ENCODE results near the gene SLC29A4.
"Not testable (repeated sequence)": the region's sequence is repeated elsewhere in the genome, so short reads cannot be mapped to it uniquely, and the experiment has no call there.

The SLC29A4 gene

DNA sequence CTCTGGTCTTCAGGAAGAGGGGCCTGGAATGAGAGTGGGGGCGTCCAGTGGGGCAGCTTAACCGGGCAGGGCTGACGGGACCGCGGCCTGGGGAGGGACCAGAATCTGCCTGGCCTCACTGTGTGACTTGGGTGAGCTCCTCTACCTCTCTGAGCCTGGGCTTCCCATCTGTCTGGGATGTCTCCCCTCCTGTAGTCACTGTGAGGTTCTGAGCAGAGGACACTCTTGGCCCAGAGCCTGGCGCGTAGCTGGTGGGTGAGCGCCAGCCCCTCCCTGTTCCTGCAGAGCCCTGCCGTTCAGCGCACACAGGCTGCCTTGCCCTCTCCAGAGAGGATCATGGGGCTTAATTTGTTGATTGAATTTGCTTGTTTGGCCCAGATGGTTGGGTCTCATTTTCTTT lies 7.2 kb upstream of the SLC29A4 start:
- DNase-seq = peak; percentile 79

DNA sequence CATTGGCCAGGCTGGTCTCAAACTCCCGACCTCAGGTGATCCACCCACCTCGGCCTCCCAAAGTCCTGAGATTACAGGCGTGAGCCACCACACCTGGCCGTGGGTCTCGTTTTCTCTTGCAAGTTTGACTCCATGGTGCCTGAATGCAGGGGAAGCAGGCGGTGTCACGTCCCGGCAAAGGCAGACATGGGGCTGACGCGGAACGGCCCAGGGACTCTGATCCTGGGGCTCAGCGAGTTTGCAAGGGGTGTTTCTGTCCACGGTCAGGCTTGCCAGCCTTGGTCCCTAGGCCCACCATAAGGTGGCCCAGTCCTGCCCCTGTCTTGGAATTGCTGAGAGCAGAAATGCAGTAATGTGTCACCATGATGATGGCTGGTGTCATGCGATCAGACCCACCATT lies 6.6 kb upstream of the SLC29A4 start:
- DNase-seq = not testable (repeated sequence)

DNA sequence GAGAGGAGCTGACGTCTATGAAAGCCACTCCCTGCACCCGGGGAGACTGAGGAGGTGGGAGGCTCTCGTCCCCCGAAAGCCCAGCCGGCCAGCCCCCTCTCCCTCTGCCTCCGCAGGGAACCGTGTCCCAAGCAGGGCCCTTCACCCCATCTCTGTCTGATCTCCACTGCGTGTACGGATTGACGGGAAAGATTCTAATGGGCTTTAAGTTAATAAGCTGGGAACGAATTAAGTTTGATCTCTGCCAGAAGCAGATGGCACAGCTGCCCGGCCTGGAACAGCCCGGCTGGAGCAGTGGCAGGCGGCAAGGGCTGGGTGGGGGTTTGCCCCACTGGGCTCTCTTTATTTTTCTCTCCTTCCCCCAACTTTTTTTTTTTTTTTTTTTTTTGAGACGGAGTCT lies 6.1 kb upstream of the SLC29A4 start:
- no peak for DNase-seq

DNA sequence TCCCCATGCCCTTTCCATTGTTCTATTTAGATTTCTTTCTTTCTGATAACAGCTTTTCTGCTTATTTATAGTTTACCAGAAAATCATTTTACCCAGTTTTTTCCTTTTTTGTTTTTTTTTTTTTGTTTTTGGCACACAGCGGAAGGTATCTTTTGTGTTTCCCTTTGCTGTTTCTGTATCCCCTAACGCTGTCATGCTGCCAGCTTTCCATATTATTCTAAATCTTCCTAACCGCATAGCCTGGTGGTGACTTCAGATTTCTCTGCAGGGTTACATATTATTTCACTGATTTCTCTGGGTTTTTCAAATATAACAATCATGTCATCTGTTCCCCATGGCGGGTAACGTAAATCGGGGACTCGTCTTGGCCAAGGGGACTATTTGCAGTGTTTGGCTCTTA lies 4.0 kb upstream of the SLC29A4 start:
- no peak for DNase-seq

DNA sequence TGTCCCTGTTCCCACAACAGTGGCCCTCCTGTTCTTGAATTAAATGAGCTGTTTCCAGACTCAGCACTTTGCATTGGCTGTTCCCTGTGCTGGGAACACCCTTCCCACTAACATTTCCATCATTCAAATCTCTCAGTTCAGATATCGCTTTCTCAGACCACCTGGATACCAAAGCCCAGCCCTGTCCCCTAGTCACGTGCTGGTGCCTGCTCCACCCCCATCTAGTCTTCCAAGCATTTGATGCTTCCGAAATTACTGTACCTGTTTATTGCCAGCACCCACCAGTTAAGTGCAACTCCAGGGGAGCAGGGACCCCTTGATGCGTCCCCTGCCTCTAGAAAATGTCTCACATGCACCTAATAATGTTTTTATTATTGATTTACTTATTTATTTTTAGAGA lies 3.0 kb upstream of the SLC29A4 start:
- DNase-seq = no peak

DNA sequence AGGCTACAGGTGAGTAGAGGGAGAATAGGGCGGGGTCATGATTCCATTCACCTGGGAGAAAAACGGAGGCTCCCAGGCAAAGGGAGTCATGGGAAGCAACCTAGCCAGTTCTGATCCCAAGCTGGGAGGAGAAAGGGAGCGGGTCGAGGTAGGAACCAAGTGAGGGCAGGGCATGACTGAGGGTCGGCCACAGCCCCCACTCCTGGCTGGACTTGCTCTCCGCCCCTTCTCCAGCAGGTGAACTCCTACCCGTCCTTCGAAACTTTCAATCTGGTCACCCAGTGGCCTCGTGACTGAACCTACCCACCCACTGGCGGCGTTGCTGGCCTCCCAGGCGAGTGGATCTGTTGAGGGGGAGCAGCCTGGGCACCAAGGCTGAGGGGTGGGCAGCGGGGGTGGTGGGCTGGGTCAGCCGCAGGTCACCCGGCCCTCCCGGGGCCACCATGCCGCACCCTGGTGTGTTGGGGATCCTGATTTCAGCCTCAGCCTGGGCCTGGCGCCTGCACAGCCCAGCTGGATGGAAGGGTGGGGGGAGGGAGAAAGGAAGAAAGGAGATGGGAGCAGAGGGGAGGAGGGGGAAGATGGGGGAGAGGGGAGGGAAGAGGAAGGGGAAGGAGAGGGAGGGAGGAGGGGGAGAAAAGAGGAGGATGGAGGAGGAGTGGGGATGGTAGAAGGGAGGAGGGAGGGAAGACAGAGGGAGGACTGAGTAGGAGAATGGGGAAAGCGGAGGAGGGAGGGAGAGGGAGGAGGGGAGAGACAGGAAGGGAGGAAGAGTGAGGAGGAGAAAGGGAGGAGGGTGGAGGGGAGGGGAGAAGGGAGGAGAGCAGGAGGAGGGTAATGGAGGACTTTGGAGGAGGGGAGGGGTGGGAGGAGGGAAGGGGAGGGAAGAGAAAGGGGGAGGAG lies 894 bp upstream of the SLC29A4 start:
- not testable (repeated sequence) for DNase-seq

DNA sequence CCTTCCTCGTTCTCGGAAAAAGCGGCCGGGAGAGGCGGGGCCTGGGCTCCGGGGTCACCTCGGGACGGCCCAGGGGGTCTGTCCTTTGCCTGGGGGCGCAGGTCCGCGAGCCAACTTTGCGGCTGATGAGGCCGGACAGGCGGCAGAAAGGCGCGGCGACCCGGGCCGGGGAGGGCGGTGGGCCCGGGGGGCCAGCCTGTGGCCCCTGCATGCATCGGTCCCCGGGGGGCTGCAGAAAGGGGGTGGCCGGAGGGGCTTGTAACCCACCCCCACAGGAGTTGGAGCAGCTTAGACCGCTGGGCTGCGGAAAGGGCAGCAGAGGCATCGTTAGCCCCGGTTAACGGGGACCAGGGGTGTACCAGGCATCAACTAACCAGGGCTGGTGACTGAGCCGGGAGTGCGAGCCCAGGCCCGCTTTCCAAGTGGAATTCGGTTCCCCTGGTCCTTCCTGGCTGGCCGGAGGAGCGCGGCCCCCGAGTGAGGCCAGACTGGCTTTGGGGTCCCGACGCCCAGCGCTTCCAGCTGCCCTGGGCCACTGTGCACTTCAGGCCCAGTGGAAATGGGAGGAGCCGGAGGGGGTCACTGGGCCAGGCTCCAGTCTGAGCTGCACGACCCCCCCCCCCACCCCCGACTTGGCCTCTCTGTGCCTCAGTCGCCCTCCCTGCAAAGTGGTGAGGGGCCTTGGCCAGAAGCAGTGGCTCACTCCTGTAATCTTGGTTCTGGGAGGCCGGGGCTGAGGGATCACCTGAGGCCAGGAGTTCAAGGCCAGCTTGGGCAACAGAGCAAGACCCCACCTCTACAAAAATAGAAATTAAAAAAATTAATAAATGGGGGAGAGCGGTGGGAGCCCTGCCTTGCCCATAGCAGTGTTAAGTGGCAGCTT lies 919 bp downstream of the SLC29A4 start:
- no peak for DNase-seq

DNA sequence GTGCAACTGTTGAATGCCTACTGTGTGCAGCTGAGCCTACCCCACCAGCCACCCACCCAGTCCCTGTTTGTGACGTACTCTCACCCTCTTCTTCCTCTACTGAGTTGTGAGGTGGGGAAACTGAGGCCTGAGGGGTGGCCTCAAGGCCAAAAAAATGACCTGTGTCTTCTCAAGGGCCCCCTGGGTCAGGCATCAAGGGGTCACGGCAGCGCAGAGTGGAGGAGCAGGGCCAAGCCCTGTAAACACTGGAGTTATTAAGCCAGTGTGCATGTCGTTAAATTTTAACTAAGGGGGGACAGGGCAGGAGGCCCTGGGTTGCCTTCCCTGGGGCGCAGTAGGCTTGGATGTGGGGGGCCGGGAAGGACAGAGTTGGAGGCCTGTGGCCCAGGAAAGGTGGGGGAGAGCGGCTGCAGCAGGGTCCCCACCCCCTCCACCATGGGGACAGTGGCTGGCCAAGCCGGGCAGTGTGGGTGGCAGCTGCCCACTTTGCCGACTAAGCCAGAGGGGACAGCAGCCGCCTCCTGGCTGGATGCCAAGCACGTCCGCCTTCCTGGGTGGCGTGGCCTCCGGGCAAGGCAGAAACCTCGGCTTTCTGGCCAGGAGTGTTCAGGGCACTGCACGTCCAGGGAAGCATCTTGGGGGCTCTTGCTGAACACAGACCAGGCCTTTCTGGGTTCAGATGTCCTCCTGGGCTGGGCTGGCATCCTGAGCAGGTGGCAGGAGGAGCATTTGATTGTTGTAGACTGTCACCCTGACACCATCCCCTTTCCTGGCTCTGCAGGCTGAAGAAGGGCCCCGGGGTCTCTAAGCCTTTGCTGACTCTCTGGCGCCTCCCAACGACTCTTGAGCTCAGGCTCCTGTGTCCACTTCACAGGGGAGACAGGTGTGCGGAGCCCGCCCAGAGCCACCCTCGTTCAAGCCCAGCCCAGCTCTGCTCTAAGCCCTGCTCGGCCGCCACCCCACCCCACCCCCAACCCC lies 1.9 kb downstream of the SLC29A4 start:
- DNase-seq = peak; percentile 93

DNA sequence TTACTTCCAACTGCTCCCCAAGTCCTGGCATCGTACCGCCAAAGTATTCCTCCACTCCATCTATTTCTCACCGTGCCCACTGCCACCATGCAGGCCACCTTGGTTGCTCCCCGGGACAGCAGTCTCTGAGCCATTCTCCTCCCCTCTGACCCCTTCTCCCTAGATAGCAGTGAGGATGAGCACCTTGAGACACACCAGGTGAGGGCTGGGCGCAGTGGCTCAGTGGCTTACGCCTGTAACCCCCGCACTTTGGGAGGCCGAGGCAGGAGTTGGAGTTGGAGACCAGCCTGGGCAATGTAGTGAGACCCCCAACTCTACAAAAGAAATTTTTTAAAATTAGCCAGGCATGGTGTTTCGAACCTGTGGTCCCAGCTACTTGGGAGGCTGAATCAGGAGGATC lies 4.2 kb downstream of the SLC29A4 start:
- no peak for DNase-seq

DNA sequence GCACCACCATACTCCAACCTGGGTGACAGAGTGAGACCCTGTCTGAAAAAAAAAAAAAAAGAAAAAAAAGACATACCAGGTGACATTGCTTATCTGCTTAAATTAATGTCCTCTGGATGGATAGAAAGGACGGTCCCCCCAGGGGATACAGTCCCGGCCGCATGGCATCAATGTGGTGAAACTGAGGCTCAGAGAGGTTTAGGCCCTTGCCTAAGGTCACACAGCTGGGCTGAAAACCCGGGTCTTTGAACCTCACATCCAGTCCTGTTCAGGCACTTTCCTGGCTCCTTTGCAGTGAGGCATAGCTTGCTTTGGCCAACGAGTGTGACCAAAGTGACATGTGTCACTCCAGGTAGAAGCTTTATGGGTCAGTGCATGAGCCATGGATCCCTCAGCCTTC lies 4.6 kb downstream of the SLC29A4 start:
- DNase-seq = not testable (repeated sequence)

DNA sequence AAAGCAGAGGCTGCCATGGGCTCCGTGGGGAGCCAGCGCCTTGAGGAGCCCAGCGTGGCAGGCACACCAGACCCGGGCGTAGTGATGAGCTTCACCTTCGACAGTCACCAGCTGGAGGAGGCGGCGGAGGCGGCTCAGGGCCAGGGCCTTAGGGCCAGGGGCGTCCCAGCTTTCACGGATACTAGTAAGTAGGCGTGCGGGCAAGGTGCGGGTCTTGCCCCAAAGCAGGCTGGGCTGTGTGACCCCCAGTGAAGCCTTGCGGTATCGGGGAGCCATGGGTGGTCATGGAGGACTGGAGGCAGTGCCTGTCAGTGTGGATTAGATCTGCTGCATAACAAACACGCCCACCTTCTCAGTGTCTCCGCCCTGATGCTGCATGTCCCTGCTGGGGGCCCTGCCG lies 5.1 kb downstream of the SLC29A4 start:
- DNase-seq = no peak

DNA sequence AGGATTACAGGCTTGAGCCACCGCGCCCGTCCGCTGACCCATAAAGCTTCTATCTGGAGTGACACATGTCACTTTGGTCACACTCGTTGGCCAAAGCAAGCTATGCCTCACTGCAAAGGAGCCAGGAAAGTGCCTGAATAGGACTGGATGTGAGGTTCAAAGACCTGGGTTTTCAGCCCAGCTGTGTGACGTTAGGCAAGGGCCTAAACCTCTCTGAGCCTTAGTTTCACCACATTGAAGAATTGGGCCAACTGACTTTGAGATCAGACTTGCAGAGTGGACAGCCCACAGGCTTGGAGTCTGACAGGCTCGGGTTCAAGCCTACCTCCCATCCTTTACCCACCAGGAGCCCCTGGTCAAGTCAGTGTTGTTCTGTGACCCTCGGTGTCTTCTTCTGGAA lies 5.8 kb downstream of the SLC29A4 start:
- DNase-seq = not testable (repeated sequence)

DNA sequence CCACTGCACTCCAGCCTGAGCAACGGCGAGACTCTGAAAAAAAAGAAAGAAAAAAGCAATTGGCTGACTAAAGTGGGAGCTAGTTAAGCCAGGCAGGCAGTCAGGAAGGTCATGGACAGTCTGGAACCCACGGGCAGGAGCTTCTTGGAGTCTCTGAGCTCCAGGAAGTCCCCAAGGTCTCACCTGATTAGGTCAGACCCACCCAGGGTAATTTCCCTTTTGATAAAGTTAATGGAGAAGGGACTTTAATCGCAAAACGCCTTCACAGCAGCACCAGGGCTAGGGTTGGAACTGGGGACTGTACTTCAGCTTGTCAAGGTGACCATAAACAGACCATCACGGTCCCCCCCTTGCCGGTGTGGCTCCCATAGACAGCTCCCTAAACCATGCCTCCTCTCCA lies 6.6 kb downstream of the SLC29A4 start:
- no peak for DNase-seq

DNA sequence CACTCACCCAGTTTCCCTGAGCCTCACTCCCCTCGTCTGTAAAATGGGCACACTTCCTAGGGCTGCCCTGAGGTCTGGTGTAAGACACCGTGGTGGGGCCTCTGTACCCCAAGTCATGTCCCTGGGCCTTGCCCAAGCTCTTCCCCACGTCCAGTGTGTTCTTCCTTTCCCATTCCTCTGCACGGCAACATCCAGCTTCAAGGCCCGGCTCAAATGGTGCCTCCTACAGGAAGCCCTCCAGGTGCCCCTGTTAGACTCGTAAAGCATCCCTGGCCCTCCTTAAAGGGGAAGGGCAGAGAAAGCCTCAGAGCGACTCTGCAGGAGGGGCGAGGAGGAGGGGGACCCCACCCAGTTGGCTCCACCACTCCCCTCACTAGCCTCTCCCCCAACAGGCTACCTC lies 8.6 kb downstream of the SLC29A4 start:
- DNase-seq = no peak

DNA sequence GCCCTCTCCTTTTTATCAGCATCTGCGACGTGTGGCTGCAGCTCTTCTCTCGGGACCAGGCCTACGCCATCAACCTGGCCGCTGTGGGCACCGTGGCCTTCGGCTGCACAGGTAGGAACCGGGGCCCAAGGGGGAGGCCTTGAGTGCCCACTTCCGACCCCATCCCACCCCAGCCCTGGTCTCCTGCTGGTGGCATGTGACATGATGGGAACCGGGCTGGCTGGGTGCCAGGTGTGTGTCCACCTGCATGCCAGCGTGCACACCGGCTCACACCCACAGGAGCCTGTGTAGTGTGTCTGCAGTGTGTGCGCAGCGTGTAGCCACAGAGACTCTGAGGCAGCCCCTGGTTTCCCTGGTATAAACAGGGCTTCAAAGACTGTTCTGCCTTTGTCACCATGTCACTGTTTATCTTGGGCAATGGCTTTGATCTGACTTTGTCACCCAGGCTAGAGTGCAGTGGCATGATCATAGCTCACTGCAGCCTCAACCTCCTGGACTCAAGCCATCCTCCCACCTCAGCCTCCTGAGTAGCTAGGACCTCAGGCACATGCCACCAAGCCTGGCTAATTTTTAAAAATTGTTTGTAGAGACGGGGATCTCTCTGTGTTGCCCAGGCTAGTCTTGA lies 9.1 kb downstream of the SLC29A4 start:
- DNase-seq = not testable (repeated sequence)

DNA sequence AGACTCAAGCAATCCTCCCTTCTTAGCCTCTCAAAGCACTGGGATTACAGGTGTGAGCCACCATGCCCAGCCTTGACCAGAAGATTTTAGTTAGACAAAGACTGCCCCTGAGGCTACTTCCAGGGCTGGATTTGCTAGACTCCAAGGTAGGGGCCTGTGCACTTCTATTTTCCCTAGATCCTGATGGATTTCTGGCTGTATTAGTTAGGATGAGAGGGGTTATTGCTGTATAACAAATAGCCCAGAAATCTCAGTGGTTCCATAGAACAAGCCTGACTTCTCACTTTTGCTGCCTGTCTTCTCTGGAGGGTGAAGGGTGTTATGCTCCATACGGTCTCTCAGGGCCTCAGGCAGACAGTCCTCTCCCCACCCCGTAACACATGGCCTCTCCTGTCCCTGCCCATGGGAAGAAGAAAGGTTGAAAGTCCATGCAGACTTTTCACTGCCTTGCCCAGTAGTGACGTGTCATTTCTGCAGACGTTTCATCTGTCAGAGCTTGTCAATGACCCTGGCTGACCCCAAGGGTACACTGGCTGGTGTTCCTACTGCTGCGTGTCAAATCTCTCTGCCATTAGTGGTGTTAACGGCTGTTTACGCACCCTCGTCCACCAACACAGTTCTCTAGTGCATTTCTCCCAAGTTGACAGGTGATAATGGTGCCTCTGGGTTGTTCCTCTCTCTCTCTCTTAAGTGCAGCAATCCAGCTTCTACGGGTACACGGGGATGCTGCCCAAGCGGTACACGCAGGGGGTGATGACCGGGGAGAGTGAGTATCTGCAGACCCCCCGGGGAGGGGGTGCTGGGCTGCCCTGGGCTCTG lies 11.6 kb downstream of the SLC29A4 start:
- DNase-seq = no peak

DNA sequence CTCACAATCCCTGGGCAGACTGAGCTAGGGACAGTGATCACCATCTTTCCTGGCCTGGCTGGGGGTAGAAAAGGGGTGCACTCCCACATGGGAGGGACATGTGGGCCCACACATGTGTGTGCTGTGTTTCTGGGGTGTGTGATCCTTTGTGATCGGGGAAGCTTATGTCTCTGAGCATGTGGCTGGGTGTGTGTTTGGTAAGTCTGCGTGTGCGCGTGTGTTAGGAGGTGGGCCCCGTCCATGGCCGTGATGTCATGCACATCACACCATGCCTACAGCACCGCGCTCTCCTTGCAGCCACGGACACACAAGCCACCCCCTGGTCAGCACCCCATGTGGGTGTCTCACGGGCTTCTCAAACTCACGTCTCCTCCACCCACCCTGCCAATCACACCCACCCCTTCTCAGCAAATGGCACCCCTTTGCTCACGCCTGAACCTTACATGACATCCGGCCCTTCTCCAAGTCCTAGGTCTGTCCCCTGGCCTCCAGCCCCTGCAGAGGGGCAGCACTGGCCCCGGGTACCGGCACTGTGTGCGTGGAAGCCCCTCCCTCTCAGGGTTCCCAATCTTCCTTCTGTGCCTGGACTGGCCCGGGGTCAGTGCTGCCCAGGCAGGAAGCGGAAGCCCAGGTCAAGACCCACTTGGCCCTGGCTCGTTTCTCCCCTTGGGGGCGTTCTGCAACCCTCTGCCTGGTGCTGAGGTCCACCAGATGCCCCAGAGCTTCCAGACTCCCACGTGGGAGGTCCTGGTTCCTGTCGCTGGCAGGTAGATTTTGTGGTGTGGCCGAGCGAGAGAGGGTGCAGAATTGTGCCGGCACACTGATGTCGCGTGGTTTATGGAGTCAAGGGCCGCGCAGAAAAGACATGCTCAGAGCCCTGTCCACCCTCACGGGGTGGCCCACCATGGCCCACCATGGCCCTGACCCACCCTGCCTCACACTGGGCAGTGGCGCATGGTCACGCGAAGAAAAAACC lies 12.6 kb downstream of the SLC29A4 start:
- no peak for DNase-seq

DNA sequence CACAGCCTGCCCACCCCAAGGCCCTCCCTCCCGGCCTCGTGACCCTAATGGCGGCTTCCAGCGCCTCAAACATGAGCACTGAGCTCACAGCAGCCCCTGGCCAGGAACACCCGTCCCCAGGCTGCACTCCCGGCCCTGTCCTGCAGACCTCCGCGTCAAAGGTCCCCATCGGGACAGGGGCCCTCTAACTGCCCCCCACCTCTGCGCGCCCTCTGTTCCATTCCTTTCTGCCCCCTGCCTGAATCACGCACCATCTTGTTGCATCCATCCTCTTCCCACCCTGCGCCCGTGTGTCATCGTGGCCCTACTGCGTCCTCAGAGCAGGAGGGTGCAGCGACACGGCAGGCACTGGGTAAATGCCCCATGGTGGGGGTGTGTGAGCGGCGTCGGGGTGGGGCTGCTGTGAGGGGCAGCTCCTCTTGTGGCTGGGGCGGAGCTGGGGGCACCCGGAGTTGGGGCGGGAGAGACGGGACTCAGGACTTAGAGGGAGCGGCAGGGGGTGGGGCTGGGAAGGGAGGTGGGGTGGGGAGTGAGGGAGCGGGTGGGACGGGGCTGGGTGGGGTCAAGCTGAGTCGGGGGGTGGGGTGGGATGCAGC lies 13.4 kb downstream of the SLC29A4 start:
- no peak for DNase-seq

DNA sequence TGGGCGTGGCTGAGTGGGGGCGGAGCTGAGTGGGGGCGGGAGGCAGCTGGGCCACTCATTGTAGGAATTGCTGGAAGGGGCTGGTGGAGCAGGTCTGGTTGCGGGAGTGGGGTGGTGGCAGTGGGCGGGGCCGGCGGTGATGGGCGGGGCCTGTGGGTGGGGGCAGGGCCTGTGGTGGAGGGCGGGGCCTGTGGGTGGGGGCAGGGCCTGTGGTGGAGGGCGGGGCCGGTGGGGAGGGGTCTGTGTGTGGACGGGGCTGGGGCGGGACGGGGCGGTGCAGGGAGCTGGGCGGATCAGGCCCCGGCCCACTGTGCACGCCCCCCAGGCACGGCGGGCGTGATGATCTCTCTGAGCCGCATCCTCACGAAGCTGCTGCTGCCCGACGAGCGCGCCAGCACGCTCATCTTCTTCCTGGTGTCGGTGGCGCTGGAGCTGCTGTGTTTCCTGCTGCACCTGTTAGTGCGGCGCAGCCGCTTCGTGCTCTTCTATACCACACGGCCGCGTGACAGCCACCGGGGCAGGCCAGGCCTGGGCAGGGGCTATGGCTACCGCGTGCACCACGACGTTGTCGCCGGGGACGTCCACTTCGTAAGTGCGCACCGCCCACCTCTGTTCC lies 14.0 kb downstream of the SLC29A4 start:
- no peak for DNase-seq

All from NCI-H1092 (cell line).